HuH-7 (cell line): ENCODE measurements around the gene SUMO1.
A peak's percentile ranks its signal among the peaks of the same experiment; 100 is the strongest.
"Not testable (repeated sequence)": the region's sequence is repeated elsewhere in the genome, so short reads cannot be mapped to it uniquely, and the experiment has no call there.

Experiments used
- DNase-seq: peaks from one replicate; pipeline ENCODE4 v3.0.0; 2011; ENCODE audit warnings: low spot score

Gene SUMO1

DNA sequence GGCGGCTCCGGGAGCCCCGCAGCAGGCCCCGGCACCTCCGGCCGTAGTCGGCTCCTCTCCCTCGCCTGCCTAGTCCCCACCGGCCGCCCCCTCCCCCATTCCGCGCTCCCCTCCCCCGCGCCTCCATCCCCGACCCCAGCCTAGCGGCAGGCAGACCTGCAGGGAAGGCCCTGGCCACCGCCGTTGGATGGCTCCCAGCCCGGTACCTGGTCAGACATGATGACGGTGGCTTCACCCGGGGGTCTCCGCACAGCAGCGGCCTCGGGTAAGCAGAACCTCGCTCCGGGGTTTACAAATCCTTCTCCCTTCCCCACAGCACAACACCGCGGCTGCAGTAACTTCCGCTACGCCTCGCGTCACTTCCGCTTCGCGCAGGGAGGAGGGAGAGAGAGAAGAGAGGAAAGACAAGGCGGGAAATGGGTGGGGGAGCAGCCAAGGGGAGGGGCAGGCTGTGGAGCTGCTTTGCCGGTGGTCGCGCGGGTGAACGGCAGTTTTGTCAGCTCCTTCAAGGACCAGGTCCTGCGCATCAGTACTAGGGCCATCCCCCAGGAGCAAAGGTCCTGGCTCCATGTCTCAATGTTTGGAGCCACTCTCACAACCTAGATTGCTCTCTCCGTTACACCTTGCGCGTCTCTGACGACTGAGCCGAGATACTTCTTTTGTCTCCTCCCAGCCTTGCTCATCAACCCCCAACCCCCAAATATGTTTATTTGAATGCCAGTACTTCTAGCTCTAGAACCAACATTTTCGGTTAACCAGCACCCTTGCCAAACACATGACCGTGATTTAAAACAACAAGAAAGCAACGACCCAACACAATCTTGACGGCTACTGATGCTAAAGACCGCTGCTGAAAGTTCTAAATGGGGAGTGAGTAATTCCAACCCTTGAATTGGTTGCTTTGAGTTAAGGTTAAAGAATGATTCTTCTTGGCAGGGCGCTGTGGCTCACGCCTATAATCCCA, at the start of gene SUMO1:
Gene SUMO1, minus strand, starts transcription at position 364 of the 964 bp plus-strand sequence. Its CDS starts 146 bp downstream, at position 218.
- DNase-seq: peak; percentile 76

DNA sequence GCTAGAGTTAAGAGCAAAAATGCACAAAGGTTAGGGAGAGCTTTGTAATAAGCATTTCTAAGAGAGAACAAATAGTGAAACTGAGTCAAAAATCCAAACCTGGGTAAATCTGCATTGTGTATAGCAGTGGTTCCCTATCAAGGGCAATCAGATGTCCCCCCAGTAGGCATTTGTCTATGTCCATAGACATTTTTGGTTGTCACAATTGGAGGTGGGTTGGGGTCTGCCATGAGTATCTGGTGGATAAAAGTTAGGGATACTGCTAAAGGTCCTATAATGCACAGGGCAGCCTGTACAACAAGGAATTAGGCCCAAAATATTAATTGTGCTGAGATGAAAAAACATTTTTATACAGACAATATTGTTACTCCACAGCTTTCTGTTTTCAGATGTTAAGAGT, 48.2 kb upstream of the SUMO1 start:
- DNase-seq: no peak

DNA sequence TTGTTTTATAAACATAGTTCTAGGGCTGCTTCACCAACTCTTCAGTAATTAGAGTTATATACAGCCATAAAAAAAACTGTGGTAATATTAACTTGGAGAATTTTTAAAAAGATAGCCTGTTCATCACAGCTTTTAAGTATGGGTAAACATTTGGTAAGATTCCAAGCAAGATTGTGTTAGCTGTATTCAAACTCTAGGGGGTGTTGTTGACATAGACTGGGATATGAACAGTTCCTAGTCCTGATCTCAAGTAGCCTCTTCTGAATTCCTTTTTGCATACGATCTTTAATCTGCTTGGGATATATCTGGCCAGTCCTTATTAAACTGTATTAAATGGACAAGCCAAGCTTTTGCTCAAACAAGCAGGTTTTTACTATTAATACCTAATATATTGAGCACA, 40.5 kb upstream of the SUMO1 start:
- DNase-seq: peak; percentile 42

DNA sequence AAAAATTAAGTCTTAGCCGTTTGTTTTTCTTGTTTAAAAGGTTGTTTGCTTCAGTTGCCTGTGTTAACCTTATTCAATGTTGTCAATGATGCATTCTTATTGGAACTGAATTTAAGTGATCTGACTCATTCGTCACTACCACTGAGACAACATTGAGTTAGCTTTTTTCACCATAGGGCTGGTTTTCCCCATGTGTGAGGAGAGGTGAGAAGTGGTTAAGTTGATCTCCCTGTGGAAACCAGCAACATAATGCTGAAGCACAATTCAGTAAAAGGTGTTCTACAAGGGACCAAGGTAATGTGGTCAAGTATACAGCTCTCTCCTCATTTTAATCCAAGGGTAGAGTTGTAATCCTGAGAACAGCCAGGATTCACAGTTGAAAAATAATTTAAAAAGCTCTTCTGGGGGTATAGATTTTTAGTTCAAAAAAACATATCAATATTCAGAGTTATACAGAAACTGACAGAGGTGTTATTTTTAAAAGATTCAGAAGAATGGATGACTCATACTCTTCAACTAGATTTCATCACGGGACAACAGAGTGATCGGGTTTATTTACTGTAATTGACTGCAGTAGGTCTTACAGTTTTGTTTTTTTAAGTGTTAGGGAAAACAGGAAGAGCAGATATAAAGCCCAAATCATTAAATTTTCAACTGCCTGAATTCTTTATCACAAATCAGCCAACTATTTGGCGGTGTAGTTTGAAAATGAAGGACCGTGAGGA, 39.8 kb upstream of the SUMO1 start:
- DNase-seq: no peak

DNA sequence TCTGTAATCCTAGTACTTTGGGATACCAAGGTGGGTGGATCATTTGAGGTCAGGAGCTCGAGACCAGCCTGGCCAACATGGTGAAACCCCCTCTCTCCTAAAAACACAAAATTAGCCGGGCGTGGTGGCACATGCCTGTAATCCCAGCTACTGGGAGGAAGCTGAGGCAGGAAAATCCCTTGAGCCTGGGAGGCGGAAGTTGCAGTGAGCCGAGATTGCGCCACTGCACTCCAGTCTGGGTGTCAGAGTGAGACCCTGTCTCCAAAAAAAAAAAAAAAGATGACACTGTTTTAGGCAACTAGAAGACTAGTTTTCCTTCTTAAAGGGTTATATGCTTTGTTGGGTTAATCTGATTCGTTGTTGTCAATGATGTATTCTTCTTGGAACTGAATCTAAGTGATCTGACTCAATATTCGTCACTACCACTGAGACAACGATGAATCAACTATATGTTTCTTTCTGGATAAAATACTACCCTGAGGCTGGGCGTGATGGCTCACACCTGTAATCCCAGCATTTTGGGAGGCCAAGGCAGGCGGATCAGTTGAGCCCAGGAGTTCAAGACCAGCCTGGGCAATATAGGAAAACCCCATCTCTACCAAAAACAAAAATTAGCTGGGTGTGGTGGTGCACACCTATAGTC, 37.8 kb upstream of the SUMO1 start:
- not testable (repeated sequence) for DNase-seq

DNA sequence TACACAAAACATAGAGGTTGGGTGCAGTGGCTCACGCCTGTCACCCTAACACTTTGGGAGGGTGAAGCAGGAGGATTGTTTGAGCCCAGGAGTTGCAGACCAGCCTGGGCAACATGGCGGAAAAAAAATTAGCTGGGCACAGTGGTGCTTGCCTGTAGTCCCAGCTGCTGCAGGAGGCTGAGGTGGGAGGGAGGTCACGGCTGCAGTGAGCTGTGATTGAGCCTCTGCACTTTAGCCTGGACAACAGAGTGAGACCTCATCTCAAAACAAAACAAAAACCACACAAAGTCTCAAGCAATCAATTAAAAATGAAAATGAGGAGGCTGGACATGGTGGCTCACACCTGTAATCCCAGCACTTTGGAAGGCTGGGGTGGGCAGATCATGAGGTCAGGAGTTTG, 32.1 kb upstream of the SUMO1 start:
- DNase-seq: no peak

DNA sequence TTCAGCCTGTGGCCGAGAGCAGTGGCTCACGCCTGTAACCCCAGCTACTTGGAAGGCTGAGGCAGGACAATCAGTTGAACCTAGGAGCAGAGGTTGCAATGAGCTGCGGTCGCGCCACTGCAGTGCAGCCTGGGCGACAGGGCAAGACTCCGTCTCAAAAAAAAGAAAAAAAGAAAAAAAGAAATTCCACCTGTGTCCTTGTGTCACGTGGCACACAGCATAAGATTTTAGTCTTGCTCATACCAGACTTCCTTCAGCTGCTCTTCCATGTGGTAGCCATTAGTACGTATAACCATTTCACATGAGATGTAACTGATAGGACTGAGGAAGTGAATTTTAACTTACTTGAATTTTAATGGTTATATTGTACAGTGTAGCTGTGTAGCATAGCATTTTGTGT, 31.2 kb upstream of the SUMO1 start:
- no peak for DNase-seq

DNA sequence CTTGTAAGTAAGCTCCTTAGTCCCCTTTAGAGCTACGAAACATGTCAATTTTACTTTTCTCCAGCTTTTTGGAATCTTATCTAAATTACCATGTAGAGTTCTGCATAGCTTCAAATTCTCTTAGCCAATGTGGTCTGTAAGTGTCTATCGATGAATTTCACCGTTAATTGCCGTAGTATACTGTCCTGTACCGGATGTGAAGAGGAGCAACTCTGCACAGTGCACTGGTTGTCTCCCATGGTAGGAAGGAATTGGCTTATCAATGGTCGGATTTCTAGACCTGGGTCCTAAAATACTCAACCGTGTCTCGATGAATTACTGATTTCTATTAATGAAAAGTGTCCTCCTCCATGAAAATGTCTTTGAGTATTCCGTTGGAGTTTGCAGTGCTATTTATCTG, 29.1 kb upstream of the SUMO1 start:
- DNase-seq: no peak

DNA sequence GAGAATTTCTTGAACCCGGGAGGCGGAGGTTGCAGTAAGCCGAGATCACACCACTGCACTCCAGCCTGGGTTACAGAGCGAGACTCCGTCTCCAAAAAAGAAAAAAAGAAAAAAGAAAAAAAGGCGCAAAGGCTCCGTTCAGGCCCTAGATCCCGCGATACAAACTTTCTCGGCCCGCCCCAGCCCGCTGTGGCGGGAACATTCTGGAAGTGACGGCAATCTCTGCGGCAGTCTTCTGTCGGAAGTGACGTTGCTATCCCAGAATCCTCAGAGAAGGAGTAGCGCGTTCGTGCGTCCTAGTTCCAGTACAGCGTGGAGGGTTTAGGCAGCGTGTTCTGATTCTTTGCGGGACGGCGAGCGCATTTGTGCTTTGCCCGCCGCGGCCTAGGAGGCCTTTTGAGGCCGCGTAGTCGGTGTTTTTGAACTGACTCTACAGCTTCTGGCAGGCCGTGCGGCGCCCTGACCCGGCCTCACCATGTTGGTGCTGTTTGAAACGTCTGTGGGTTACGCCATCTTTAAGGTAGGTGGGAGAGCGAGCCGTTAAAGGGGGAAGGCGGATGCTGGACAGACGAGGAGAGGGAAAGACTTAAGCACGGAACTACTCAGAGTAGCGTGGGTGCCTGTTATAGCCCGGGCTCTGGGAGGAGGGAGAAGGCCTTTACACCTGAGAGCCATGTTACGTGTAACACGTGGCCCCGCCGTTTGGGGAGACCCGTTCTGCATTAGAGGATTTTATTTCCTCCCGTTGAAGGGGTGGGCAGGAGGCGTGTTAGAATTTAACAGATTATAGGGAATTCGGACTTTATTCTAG, 27.3 kb upstream of the SUMO1 start, which contains the start of gene NOP58:
Gene NOP58, plus strand, starts transcription at position 297 of the 811 bp plus-strand sequence. Its CDS starts 179 bp downstream, at position 476.
- peak; percentile 75 for DNase-seq

DNA sequence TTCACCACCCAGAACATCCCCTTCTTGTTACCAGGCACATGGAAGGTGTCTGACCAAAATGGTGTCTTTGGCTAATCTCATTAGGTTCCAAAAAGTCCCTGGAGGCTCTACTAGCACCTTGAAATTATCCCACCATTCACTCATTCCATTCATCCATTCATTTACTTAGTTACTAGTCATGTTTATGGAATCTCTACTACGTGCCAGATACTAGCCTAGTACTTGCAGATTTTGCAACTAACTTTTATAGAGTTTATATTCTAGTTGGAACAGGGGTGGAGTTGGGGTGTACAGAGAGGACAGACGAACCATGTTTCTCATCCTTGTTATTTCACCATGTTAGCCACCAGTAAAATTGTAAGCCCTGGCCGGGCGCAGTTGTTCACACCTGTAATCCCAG, 23.1 kb upstream of the SUMO1 start:
- no peak for DNase-seq

DNA sequence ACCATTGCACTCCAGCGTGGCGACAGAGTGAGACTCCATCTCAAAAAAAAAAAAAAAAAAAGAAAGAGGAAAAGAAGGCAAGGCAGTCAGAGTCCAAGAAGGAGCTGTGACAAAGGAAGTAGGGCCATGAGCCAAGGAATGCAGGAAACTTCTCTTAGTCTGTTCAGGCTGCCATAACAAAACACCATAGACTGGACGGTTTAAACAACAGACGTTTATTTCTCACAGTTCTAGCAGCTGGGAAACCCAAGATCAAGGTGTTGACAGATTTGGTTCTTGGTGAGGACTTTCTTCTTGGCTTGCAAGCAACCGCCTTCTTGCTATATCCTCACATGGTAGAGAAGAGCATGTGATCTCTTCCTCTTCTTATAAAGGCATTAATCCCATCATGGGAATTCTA, 13.1 kb upstream of the SUMO1 start:
- DNase-seq: no peak

DNA sequence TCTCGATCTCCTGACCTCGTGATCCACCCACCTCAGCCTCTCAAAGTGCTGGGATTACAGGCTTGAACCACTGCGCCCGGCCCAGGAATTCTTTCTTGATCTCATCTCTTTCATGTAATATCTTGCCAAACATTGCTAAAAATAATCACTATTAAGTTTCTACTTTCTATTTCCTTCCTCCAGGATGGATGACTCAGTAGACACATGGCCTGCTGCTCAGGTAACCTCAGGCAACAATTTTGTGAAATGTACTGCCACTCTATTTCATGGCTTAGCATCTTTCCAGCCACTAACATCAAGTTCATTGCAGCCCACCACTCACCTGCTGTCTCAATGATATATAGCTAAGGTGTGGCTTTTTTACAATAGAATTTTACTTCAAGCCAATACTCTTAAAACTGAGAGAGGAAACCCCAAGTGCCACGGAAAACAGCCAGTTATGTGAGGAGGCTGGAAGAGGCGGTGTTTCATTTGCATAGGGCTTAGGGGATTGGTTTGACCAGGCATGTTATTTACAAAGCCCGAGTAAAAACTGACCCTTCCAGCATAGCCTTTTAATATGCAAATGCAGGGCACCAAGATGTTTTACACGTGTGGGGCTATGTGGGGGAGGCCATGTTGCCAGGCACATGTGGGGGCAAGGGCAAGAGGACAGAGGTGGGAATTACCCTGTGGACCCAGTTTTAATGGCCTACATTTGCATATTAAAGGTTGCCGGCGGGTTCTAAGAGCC, 11.3 kb upstream of the SUMO1 start:
- no peak for DNase-seq

DNA sequence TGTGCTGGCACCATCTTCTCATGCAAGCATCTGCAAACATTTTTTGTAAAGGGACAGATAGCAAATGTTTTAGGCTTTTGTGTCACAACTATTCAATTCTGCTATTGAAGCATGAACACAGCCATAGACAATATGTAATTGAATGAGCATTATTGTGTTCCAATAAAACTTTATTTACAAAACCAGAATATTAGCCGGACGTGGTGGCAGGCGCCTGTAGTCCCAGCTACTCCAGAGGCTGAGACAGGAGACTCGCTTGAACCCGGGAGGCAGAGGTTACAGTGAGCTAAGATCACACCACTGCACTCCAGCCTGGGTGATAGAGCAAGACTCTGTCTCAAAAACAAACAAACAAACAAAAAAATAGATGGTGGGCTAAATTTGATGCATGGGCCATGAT, 9.3 kb upstream of the SUMO1 start:
- not testable (repeated sequence) for DNase-seq

DNA sequence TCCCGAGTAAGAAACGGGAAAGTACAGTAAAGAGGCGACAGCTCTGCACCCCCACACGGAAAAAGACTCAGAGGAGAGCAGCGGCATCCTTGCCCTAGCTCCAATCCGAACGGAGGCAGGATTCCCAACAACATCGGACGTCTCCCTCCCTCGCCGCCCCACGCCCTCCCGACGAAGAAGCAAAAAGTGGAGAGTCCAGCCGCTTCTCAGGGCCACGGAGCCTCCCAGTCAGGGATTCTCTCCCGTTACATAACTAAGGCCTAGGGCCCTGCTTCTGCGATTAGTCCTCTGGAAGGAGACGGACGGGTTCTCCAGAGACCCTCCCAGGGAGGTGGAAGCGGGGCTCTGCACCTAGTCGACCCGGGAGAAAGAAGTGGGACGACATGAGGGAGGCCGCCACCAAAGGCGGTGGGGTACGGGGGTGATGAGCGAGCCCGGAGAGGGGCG, 587 bp downstream of the SUMO1 start:
- no peak for DNase-seq

DNA sequence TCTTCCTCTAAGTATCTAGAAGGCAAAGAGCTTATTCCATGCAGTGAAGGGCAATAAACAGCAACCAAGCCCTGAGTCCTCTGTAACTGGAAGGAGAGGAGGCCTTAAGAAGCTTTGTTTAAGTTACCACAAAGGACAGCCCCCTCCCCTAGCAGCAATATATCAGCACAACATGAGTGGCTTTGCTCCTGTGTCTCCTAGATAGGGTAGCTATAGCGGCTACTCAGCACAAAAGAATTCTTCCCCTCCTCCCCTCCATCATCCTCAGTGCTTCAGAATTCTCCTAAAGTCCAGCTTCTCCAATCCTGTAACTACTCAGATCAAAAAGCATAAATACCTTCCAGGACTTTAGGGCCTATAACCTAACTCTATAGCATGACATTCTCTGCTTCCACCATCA, 16.5 kb downstream of the SUMO1 start:
- DNase-seq: no peak

DNA sequence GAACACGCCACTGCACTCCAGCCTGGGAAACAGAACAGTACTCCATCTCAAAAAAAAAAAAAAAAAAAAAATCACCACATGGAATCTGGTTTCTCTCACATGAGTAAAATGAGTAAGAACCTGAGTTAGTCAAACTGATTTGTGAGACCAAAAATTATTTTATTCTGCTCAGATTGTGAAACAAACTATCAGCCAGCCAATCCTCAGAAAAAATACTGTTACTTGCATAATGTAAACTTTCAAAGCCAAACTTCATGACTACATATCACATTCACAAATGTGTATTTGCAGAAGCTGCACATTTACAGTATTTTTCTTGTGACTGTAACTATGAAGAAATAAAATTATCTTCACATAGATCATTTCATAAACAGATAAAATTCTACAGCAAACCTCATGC, 23.2 kb downstream of the SUMO1 start:
- DNase-seq: no peak

DNA sequence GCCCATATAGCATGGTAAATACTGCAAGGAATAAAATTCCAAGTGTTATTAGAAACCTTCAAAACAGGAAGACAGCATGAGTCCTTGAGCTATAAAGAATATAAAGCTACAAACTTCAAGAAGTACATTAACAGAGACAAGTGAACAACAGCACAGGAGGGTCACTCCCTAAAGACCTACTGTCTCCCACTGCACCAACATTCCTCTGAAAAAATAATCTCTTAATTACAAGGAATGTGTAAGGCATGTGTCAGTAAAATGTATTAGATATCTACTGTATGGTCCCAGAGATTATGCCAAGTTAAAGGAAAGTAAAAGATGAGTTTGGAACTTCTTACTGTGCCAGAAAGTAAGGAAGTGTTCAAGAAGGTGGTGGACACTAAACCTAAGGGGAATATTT, 29.9 kb downstream of the SUMO1 start:
- DNase-seq: no peak

DNA sequence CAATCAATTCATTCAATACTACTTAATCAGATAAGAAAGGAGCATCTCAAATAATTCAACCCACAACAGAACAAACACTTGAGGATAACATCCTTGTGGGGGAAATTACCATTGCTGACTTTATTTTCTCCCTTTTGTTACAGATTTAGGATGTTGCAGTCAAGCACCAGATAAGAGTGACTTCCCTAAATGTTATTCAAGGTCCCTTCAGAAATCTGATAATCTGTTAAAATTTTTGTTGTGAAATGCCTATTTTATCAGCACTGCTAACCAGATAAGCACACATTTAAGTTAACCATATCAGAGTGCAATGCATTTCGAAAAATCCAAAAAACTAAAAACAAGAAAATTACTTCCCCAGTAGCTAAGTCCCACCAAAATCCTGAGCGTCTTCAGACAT, 33.5 kb downstream of the SUMO1 start:
- no peak for DNase-seq

DNA sequence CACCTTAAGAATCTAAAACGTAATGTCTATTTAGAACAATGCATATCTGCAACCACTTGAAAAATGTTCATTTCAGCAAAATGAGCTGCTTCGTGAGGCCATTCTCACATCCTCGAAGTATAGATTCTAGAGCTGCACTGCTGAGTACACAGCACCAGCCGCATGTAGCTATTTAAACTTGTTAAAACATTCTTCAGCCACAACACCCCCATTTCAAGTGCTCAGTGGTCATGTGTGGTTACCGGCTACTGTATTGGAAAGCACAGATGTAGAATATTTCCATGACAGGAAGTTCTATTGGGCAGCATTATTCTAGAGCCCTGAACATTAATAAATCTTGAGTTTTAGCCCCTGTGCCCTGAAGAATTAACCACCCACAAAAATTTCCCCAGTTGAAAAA, 35.0 kb downstream of the SUMO1 start:
- no peak for DNase-seq

DNA sequence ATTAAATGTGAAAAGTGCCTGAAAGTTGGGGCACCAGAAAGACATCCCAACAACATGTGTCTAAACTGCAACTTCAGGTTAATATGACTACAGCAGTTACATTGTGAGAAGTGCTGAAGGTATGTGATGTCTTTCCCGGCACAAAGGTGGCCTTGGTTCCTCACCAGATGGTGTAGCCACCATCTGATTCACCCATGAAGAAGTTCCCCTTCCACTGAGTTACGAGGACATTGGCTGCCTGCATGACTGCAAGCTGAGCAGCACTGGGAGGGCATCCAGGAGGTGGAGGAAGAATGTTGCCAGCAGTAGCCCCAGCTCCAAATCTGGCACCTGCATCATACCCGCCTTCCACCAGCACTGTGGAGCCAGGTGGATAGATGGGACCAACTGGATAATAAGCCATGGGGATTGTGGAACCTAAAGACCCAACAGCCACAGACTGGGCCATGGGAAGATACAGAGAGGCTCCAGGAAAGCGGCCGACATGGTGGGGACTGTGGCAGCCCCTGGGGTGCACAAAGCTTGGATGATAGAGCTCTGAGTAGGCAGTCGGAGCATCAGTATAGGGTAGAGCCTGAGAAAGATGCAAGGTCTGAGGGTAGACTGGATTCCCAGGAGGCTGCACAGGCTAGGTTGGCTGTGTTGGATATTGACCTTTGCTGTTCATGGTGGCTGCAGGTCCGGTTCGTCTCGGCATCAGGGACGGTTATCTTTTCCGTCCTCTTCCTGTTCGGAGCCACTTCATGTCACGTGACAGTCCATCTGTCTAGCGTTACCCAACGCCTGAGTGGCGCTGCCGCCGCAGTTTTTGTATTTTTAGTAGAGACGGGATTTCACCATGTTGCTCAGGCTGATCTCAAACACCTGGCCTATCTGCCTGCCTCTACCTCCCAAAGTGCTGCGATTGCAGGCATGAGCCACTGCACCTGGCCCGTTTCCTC, 36.9 kb downstream of the SUMO1 start:
- no peak for DNase-seq
